OCI-LY1 (cell line): ENCODE results near the gene WIPF2.

ENCODE experiments used
- H2AFZ ChIP-seq: fragments of 200-600 bp; sonication (generic), shearing (Covaris generic); 2 replicates; pipeline ENCODE4 v1.6.0; 2014; ENCODE audit warnings: antibody characterized with exemption, mild to moderate bottlenecking, low read length
- H3F3A ChIP-seq: fragments of 200-600 bp; sonication (generic), shearing (Covaris generic); 2 replicates; pipeline ENCODE4 v1.6.0; 2014; ENCODE audit warnings: mild to moderate bottlenecking, antibody characterized with exemption, low read length, moderate library complexity; ENCODE audit not compliant: insufficient read depth
- H3K27ac ChIP-seq: fragments of 200-600 bp; sonication (generic); 2 replicates; pipeline ENCODE4 v1.5.1; 2014; ENCODE audit warnings: low read length, mixed run types, mild to moderate bottlenecking, low read depth; ENCODE audit not compliant: poor library complexity, severe bottlenecking
- H3K27me3 ChIP-seq: fragments of 200-600 bp; sonication (generic); 2 replicates; pipeline ENCODE4 v1.6.0; 2014; ENCODE audit warnings: antibody characterized with exemption, mild to moderate bottlenecking, low read length, moderate library complexity; ENCODE audit not compliant: insufficient read depth
- H3K36me3 ChIP-seq: fragments of 200-600 bp; sonication (generic); 2 replicates; pipeline ENCODE4 v1.6.1; 2014; ENCODE audit warnings: mild to moderate bottlenecking, antibody characterized with exemption, low read length, moderate library complexity, mixed read lengths; ENCODE audit not compliant: insufficient read depth
- H3K4me1 ChIP-seq: fragments of 200-600 bp; sonication (generic); 2 replicates; pipeline ENCODE4 v1.5.1; 2014; ENCODE audit warnings: mild to moderate bottlenecking, low read length, moderate library complexity; ENCODE audit not compliant: insufficient read depth, severe bottlenecking
- H3K4me2 ChIP-seq: fragments of 200-600 bp; sonication (generic), shearing (Covaris generic); 2 replicates; pipeline ENCODE4 v1.6.1; 2014; ENCODE audit warnings: low read length
- H3K4me3 ChIP-seq: fragments of 200-600 bp; sonication (generic); 2 replicates; pipeline ENCODE4 v1.5.1; 2014; ENCODE audit warnings: low read length, low read depth, mild to moderate bottlenecking, mixed read lengths; ENCODE audit not compliant: poor library complexity, severe bottlenecking
- H3K79me2 ChIP-seq: fragments of 200-600 bp; shearing (Covaris generic); 2 replicates; pipeline ENCODE4 v1.6.1; 2016; ENCODE audit warnings: mixed run types, low read length, mixed read lengths; ENCODE audit not compliant: insufficient read depth
- H3K9ac ChIP-seq: fragments of 200-600 bp; sonication (generic), shearing (Covaris generic); 2 replicates; pipeline ENCODE4 v1.6.1; 2014; ENCODE audit warnings: mild to moderate bottlenecking, low read length, mixed read lengths
- H3K9me2 ChIP-seq: fragments of 200-600 bp; sonication (generic), shearing (Covaris generic); 2 replicates; pipeline ENCODE4 v1.6.1; 2014; ENCODE audit warnings: low read depth, mild to moderate bottlenecking, low read length, mixed read lengths
- H3K9me3 ChIP-seq: fragments of 200-600 bp; shearing (Covaris generic); 2 replicates; pipeline ENCODE4 v1.6.1; 2014; ENCODE audit warnings: low read length, mixed read lengths
- H4K20me1 ChIP-seq: fragments of 200-600 bp; sonication (generic), shearing (Covaris generic); 2 replicates; pipeline ENCODE4 v1.6.0; 2016; ENCODE audit warnings: mild to moderate bottlenecking, low read length; ENCODE audit not compliant: insufficient read depth
- EZH2 ChIP-seq: fragments of 200-600 bp; sonication (generic), shearing (Covaris generic); IDR thresholded peaks from 2 replicates; pipeline ENCODE4 v1.8.0; 2017; ENCODE audit warnings: borderline replicate concordance, mixed run types, mild to moderate bottlenecking, antibody characterized with exemption, low read length, moderate library complexity, mixed read lengths
- TF ChIP-seq, protein P1 (sequence below): fragments of 200-600 bp; sonication (generic), shearing (Covaris generic); IDR thresholded peaks from 2 replicates; pipeline ENCODE4 v1.5.1; 2017; ENCODE audit warnings: mild to moderate bottlenecking, antibody characterized with exemption, low read length, moderate library complexity, mixed read lengths

Gene WIPF2

GRCh38 chr17:40259505-40259904, 40.4 kb downstream of the WIPF2 start:
- Histone ChIP-seq H3K79me2 (no peaks in the 10 kb centered on the region), H3K4me3 (no peak overlapping the region), H3K27ac (no peak overlapping the region), H3K9me3 (no peaks in the 10 kb centered on the region), H3F3A (no peaks in the 10 kb centered on the region), H4K20me1 (no peaks in the 10 kb centered on the region), H3K36me3 (peaks cover 40% of the 10 kb centered on the region), H3K27me3 (no peaks in the 10 kb centered on the region), H3K9ac (no peak overlapping the region), H3K4me1 (no peaks in the 10 kb centered on the region), H3K9me2 (no peaks in the 10 kb centered on the region), H3K4me2 (no peak overlapping the region), H2AFZ (no peak overlapping the region)
- TF ChIP-seq, protein P1, sequence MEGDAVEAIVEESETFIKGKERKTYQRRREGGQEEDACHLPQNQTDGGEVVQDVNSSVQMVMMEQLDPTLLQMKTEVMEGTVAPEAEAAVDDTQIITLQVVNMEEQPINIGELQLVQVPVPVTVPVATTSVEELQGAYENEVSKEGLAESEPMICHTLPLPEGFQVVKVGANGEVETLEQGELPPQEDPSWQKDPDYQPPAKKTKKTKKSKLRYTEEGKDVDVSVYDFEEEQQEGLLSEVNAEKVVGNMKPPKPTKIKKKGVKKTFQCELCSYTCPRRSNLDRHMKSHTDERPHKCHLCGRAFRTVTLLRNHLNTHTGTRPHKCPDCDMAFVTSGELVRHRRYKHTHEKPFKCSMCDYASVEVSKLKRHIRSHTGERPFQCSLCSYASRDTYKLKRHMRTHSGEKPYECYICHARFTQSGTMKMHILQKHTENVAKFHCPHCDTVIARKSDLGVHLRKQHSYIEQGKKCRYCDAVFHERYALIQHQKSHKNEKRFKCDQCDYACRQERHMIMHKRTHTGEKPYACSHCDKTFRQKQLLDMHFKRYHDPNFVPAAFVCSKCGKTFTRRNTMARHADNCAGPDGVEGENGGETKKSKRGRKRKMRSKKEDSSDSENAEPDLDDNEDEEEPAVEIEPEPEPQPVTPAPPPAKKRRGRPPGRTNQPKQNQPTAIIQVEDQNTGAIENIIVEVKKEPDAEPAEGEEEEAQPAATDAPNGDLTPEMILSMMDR, result no peak
- no peak for TF ChIP-seq EZH2

DNA sequence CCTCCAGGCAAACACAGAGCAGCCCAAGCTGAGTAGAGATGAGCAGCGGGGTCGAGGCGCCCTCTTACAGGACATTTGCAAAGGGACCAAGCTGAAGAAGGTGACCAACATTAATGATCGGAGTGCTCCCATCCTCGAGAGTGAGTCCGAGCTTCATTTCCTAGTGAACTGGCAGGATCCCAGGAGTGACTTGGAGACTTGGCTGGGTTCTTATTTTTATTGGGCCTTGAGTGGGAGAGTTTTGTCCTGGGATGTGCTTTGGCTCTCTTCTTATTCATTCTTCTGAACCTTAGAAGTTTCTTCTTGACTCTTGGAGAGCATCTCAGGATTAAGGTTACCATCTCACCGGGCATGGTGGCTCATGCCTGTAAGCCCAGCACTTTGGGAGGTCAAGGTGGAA, 41.4 kb downstream of the WIPF2 start:
- no peaks in the 10 kb centered on the region for H3K9me3 ChIP-seq
- no peaks in the 10 kb centered on the region for H4K20me1 ChIP-seq
- no peak overlapping the region for H3K4me3 ChIP-seq
- H3K79me2 ChIP-seq, result no peaks in the 10 kb centered on the region
- no peaks in the 10 kb centered on the region for H3K4me1 ChIP-seq
- no peak overlapping the region for H3K27ac ChIP-seq
- no peak overlapping the region for H2AFZ ChIP-seq
- H3K36me3 ChIP-seq, result peaks cover 46% of the 10 kb centered on the region
- H3K4me2 ChIP-seq, result no peak overlapping the region
- no peaks in the 10 kb centered on the region for H3K27me3 ChIP-seq
- TF ChIP-seq, protein P1, result no peak
- no peak for TF ChIP-seq EZH2
- no peaks in the 10 kb centered on the region for H3K9me2 ChIP-seq
- H3K9ac ChIP-seq, result no peak overlapping the region
- H3F3A ChIP-seq, result no peaks in the 10 kb centered on the region

- peaks cover 42% of the 10 kb centered on the region for H3K36me3 ChIP-seq
Observed at GRCh38 chr17:40264458-40265185, 45.5 kb downstream of the WIPF2 start.

More at GRCh38 chr17:40264458-40265185, 45.5 kb downstream of the WIPF2 start:
- Histone ChIP-seq H3K9me3 (no peaks in the 10 kb centered on the region), H3K79me2 (no peaks in the 10 kb centered on the region), H3F3A (no peaks in the 10 kb centered on the region), H4K20me1 (no peaks in the 10 kb centered on the region), H3K4me1 (no peaks in the 10 kb centered on the region), H3K4me3 (no peak overlapping the region), H3K27ac (no peak overlapping the region), H2AFZ (no peak overlapping the region), H3K27me3 (no peaks in the 10 kb centered on the region), H3K4me2 (no peak overlapping the region), H3K9ac (no peak overlapping the region), H3K9me2 (no peaks in the 10 kb centered on the region)
- no peak for TF ChIP-seq EZH2
- TF ChIP-seq, protein P1, result no peak
